OCI-LY1 (cell line): ENCODE results near the gene CTIF.

ENCODE experiments used
- H2AFZ ChIP-seq: fragments of 200-600 bp; sonication (generic), shearing (Covaris generic); 2 replicates; pipeline ENCODE4 v1.6.0; 2014; ENCODE audit warnings: antibody characterized with exemption, mild to moderate bottlenecking, low read length
- H3F3A ChIP-seq: fragments of 200-600 bp; sonication (generic), shearing (Covaris generic); 2 replicates; pipeline ENCODE4 v1.6.0; 2014; ENCODE audit warnings: mild to moderate bottlenecking, antibody characterized with exemption, low read length, moderate library complexity; ENCODE audit not compliant: insufficient read depth
- H3K27ac ChIP-seq: fragments of 200-600 bp; sonication (generic); 2 replicates; pipeline ENCODE4 v1.5.1; 2014; ENCODE audit warnings: low read length, mixed run types, mild to moderate bottlenecking, low read depth; ENCODE audit not compliant: poor library complexity, severe bottlenecking
- H3K27me3 ChIP-seq: fragments of 200-600 bp; sonication (generic); 2 replicates; pipeline ENCODE4 v1.6.0; 2014; ENCODE audit warnings: antibody characterized with exemption, mild to moderate bottlenecking, low read length, moderate library complexity; ENCODE audit not compliant: insufficient read depth
- H3K36me3 ChIP-seq: fragments of 200-600 bp; sonication (generic); 2 replicates; pipeline ENCODE4 v1.6.1; 2014; ENCODE audit warnings: mild to moderate bottlenecking, antibody characterized with exemption, low read length, moderate library complexity, mixed read lengths; ENCODE audit not compliant: insufficient read depth
- H3K4me1 ChIP-seq: fragments of 200-600 bp; sonication (generic); 2 replicates; pipeline ENCODE4 v1.5.1; 2014; ENCODE audit warnings: mild to moderate bottlenecking, low read length, moderate library complexity; ENCODE audit not compliant: insufficient read depth, severe bottlenecking
- H3K4me2 ChIP-seq: fragments of 200-600 bp; sonication (generic), shearing (Covaris generic); 2 replicates; pipeline ENCODE4 v1.6.1; 2014; ENCODE audit warnings: low read length
- H3K4me3 ChIP-seq: fragments of 200-600 bp; sonication (generic); 2 replicates; pipeline ENCODE4 v1.5.1; 2014; ENCODE audit warnings: low read length, low read depth, mild to moderate bottlenecking, mixed read lengths; ENCODE audit not compliant: poor library complexity, severe bottlenecking
- H3K79me2 ChIP-seq: fragments of 200-600 bp; shearing (Covaris generic); 2 replicates; pipeline ENCODE4 v1.6.1; 2016; ENCODE audit warnings: mixed run types, low read length, mixed read lengths; ENCODE audit not compliant: insufficient read depth
- H3K9ac ChIP-seq: fragments of 200-600 bp; sonication (generic), shearing (Covaris generic); 2 replicates; pipeline ENCODE4 v1.6.1; 2014; ENCODE audit warnings: mild to moderate bottlenecking, low read length, mixed read lengths
- H3K9me2 ChIP-seq: fragments of 200-600 bp; sonication (generic), shearing (Covaris generic); 2 replicates; pipeline ENCODE4 v1.6.1; 2014; ENCODE audit warnings: low read depth, mild to moderate bottlenecking, low read length, mixed read lengths
- H3K9me3 ChIP-seq: fragments of 200-600 bp; shearing (Covaris generic); 2 replicates; pipeline ENCODE4 v1.6.1; 2014; ENCODE audit warnings: low read length, mixed read lengths
- H4K20me1 ChIP-seq: fragments of 200-600 bp; sonication (generic), shearing (Covaris generic); 2 replicates; pipeline ENCODE4 v1.6.0; 2016; ENCODE audit warnings: mild to moderate bottlenecking, low read length; ENCODE audit not compliant: insufficient read depth
- CTCF ChIP-seq: fragments of 200-600 bp; sonication (generic), shearing (Covaris generic); IDR thresholded peaks from 2 replicates; pipeline ENCODE4 v1.5.1; 2017; ENCODE audit warnings: mild to moderate bottlenecking, antibody characterized with exemption, low read length, moderate library complexity, mixed read lengths
- EZH2 ChIP-seq: fragments of 200-600 bp; sonication (generic), shearing (Covaris generic); IDR thresholded peaks from 2 replicates; pipeline ENCODE4 v1.8.0; 2017; ENCODE audit warnings: borderline replicate concordance, mixed run types, mild to moderate bottlenecking, antibody characterized with exemption, low read length, moderate library complexity, mixed read lengths

The CTIF gene

GRCh38 chr18:48817021-48817461 lies 278.2 kb downstream of the CTIF start:
- Histone ChIP-seq H3K9me2 (no peaks in the 10 kb centered on the region), H3K27ac (no peak overlapping the region), H3K9me3 (no peaks in the 10 kb centered on the region), H3K4me3 (no peak overlapping the region), H3K9ac (no peak overlapping the region), H3K36me3 (no peaks in the 10 kb centered on the region), H3K79me2 (no peaks in the 10 kb centered on the region), H3F3A (no peaks in the 10 kb centered on the region), H2AFZ (no peak overlapping the region), H3K4me1 (no peaks in the 10 kb centered on the region), H3K4me2 (no peak overlapping the region), H3K27me3 (no peaks in the 10 kb centered on the region; the same call in 1 of the 2 replicates), H4K20me1 (no peaks in the 10 kb centered on the region)
- no peak for TF ChIP-seq CTCF
- no peak for TF ChIP-seq EZH2

DNA sequence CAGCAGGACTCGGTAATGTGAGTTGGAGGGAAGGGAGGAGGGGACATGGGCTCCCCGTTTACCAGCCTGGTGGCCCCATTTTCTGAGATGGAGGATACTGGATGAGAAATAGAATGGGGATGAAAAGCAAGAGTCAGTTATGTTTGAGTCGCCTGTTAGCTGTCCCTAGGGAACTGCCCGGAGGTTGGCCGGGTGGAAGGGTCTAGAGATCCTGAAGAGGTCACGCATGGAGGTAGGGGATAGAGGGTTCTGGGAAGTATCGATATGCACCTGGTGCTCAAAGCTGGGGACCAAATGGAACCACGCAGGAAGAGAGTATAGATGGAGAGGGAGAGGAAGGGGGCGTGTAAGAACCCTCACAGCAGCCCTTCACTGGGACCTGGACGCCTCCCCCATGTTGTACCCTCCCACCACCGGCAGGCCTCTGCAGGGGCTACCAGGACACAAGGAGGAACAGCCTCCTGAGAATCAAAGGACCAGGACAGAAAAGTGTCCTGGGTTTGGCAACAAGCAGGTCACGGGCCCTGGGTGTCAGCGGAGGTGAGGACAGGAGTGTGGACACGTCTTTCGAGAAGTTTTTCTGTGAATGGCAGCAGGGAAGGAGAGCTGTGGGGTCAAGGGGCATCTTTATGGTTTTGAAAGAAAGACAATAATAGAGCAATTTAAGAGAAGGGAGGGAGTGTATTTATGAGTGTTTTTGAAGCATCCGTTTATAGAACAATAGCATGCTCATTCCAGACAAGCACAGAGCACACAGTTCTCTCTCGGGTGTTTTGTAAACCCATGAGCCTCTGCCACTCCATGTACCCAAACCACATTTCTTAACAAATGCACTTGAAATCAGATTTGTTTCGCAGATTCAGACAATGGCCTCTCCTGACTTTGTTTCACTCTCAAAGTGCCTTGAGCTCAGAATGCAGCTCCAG lies 279.8 kb downstream of the CTIF start:
- no peak overlapping the region for H3K9ac ChIP-seq
- TF ChIP-seq EZH2, result no peak
- TF ChIP-seq CTCF, result no peak

DNA sequence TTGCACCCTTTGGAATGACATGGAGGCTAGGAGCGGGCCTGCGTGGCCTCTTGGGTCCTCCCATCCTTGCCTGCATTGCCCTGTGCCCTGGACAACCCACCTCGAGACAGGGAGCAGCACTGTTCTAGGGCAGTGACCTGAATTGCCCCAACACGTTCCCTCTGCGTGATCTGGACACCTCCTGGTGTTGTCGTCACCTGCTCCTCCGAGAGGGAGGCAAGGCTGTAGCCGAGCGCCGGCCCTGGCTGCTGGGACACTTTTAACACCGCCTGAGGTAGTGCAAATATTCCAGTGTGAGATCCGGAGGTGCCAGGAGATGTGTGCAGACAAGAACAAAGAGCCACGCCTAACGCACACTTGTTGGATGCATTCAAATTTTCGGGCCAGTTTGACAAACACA lies 280.4 kb downstream of the CTIF start:
- TF ChIP-seq EZH2 (no peak), CTCF (no peak)
- H3K9ac ChIP-seq, result no peak overlapping the region
- no peaks in the 10 kb centered on the region; the same call in 1 of the 2 replicates for H3K27me3 ChIP-seq
- H3K79me2 ChIP-seq, result no peaks in the 10 kb centered on the region
- no peaks in the 10 kb centered on the region for H3K4me1 ChIP-seq
- no peaks in the 10 kb centered on the region; the same call in 1 of the 2 replicates for H3K36me3 ChIP-seq
- H3F3A ChIP-seq, result no peaks in the 10 kb centered on the region
- no peaks in the 10 kb centered on the region for H3K9me2 ChIP-seq
- no peaks in the 10 kb centered on the region for H4K20me1 ChIP-seq
- no peak overlapping the region for H3K27ac ChIP-seq
- H3K4me2 ChIP-seq, result no peak overlapping the region
- no peaks in the 10 kb centered on the region; the same call in 1 of the 2 replicates for H3K9me3 ChIP-seq
- no peak overlapping the region for H3K4me3 ChIP-seq
- H2AFZ ChIP-seq, result no peak overlapping the region

More for the DNA sequence above, 279.8 kb downstream of the CTIF start:
- Histone ChIP-seq H3K4me1 (no peaks in the 10 kb centered on the region), H4K20me1 (no peaks in the 10 kb centered on the region), H3K9me3 (no peaks in the 10 kb centered on the region; the same call in 1 of the 2 replicates), H3K36me3 (no peaks in the 10 kb centered on the region; the same call in 1 of the 2 replicates), H3K4me3 (no peak overlapping the region), H3K4me2 (no peak overlapping the region), H3K27ac (no peak overlapping the region), H3K9me2 (no peaks in the 10 kb centered on the region), H3F3A (no peaks in the 10 kb centered on the region), H3K79me2 (no peaks in the 10 kb centered on the region), H2AFZ (no peak overlapping the region), H3K27me3 (no peaks in the 10 kb centered on the region; the same call in 1 of the 2 replicates)
